Measurements from ENCODE around the gene TRPM1. TPM values are rescaled to one million over a fixed set of nuclear protein-coding genes. Genes with fewer than 3 reads are reported as not detected.

Gene TRPM1
- total RNA-seq, 1 donor = under 0.01 TPM

DNA sequence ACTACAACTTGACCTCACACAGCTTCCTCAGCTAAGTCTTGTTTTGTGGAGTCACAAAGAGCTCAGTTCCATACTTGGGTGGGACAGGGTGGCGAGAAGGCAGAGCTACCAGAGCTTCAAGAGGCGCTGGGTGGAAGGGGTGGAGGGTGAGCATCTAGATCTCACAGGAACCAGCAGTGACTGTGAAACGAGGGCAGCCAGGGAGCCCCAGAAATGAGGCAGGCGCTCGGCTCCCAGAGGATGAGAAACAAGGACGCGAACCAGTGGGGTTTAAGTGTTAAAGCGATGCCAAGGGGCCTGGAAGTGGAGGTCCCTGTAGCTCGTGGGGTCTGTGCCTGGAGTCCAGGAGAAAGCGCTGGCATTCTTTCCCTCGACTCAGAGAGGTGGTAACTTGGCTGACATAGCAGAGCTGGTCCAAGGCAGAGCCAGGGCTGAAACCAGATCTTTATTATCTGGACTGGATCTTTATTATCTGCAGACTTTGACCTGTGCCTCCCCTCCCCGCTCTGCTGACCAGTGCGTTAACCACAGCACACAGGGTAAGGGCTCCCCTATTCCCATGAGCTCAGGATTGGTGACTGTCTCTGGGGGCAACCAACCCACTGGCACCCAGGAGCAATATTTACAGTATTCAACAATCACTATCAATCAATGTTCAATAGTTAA lies 26.2 kb upstream of the TRPM1 start:
- no peak for DNase-seq (ENCODE audit: low read depth)
- TF ChIP-seq, protein P1, sequence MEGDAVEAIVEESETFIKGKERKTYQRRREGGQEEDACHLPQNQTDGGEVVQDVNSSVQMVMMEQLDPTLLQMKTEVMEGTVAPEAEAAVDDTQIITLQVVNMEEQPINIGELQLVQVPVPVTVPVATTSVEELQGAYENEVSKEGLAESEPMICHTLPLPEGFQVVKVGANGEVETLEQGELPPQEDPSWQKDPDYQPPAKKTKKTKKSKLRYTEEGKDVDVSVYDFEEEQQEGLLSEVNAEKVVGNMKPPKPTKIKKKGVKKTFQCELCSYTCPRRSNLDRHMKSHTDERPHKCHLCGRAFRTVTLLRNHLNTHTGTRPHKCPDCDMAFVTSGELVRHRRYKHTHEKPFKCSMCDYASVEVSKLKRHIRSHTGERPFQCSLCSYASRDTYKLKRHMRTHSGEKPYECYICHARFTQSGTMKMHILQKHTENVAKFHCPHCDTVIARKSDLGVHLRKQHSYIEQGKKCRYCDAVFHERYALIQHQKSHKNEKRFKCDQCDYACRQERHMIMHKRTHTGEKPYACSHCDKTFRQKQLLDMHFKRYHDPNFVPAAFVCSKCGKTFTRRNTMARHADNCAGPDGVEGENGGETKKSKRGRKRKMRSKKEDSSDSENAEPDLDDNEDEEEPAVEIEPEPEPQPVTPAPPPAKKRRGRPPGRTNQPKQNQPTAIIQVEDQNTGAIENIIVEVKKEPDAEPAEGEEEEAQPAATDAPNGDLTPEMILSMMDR (IDR thresholded peaks at IDR 0.05; ENCODE audit: insufficient read depth, low read depth, low read length) = no peak
- no peak overlapping the region for H3K4me3 ChIP-seq (ENCODE audit: low read depth, low read length)

DNA sequence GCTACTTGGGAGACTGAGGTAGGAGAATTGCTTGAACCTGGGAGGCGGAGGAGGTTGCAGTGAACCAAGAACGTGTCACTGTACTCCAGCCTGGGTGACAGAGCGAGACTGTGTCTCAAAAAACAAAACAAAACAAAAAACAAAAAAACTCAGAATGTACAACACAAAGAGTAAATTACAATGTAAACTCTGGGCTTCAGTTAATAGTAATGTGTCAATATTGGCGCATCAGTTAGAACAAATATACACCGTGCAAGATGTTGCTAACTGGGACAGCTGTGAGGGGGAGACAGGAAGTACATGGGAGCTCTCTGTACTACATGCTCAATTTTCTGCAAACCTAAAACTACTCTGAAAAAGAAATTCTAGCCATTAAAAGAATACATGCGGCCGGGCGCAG lies 23.5 kb upstream of the TRPM1 start:
- TF ChIP-seq, protein P1 (IDR thresholded peaks at IDR 0.05; ENCODE audit: insufficient read depth, low read depth, low read length) = no peak
- no peak for DNase-seq (ENCODE audit: low read depth)

DNA sequence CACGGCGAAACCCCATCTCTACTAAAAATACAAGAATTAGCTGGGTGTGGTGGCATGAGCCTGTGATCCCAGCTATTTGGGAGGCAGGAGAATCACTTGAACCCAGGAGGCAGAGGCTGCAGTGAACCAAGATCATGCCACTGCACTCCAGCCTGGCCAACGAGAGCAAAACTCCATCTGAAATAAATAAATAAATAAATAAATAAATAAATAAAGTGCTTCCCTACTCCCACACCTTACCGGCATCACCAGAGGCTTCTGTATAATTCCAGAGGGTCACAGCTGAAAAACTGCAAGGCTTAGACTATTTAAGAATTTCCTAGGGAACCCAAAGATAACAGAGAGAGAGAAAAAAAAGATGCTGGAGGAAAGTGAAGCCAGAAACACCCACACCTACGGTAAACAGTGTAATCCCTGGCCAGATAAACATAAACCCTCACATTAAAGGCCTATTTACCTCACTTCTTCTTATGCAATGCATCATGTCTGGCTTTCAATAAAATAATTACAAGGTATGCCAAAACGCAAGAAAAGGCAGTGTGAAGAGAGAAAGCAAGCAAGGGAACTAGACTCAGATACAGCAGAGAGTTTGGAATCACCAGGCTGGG lies 15.0 kb upstream of the TRPM1 start:
- TF ChIP-seq, protein P1 (IDR thresholded peaks at IDR 0.05; ENCODE audit: insufficient read depth, low read depth, low read length) = no peak
- DNase-seq (ENCODE audit: low read depth) = peak; percentile 53
- no peak overlapping the region for H3K4me3 ChIP-seq (ENCODE audit: low read depth, low read length)

More for the DNA sequence above, 23.5 kb upstream of the TRPM1 start:
- H3K4me3 ChIP-seq (ENCODE audit: low read depth, low read length) = no peak overlapping the region

DNA sequence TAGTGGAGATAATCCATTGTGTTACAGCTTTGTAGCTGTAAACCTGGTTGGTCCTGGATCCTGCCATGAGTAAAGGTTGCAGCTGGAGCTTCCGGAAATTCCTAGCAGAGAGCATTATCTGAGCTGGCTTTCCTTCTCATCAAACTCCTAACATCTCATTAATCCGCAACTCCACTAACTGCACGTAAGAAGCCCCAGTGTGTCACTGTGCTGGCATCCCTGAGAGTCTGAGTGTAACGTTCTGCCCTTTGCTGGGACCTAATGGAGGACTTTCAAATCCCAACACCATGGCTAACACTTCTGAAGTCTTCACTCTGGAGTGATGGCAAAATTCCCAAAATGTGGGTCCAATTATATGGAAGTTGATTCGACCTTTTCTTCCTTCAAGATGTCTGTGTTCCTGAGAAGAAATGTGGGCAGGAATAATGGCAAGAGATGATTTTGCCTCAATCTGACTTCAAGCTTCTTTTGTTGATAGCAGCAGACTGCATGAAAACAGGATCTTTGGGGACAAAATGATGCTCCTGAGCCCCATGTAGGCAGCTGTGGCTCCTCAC lies 9.6 kb upstream of the TRPM1 start:
- DNase-seq (ENCODE audit: low read depth) = peak; percentile 29
- TF ChIP-seq, protein P1 (IDR thresholded peaks at IDR 0.05; ENCODE audit: insufficient read depth, low read depth, low read length) = no peak
- no peak overlapping the region for H3K4me3 ChIP-seq (ENCODE audit: low read depth, low read length)

DNA sequence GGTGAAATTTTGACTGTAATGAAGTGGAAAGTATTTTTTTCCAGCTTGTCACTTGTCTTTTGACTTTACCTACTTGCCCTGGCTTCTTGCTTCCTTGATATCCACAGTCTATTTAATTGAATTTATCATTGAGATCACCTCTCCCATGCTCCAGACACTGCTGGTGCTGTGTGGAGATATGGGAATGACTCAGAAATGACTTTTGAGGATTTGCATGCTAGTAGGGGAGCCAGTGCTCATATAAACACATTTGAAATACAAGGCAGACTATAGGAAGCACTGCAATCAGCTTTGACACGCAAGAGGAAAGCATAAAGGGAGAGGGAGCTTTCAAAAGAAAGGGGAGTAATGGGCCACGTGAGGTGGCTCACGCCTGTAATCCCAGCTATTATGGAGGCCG lies 7.3 kb upstream of the TRPM1 start:
- TF ChIP-seq, protein P1 (IDR thresholded peaks at IDR 0.05; ENCODE audit: insufficient read depth, low read depth, low read length) = no peak
- DNase-seq (ENCODE audit: low read depth) = peak; percentile 59
- no peak overlapping the region for H3K4me3 ChIP-seq (ENCODE audit: low read depth, low read length)

DNA sequence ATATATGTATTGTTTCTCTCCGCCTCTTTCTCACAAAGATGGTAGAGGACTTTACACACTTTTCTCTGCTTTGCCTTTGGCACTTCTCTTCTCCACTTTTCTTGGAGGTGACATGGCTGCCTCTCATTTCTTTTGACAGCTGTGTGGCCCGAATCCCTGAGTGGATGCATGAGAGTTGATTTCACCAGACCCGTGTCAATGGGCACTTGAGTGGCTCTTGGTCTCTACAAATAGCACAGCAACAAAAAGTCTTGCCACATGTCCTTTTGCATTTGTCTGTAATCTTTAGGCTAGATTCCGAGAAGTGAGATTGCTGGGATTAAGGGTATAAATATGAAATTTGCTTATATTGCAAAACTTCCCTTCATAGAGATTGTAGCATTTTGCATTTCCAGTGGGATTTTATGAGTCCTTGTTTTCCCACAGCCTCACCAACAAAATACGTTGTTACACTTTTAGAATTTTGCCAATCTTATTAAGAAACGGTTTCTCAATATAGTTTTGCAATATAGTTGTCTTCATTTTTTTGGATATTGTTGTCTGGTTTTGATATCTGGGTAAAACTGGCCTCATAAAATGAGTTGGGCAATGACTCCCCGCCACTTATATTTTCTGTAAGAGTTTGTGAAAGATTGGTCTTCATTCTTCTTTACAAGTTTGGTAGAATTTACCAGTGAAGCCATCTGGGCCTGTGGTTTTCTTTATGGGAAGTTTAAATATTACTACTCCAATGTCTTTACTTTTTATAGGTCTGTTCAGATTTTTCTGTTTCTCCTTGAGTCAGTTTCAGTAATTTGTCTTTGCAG lies 5.2 kb upstream of the TRPM1 start:
- H3K4me3 ChIP-seq (ENCODE audit: low read depth, low read length) = no peak overlapping the region
- DNase-seq (ENCODE audit: low read depth) = peak; percentile 89
- TF ChIP-seq, protein P1 (IDR thresholded peaks at IDR 0.05; ENCODE audit: insufficient read depth, low read depth, low read length) = no peak

All from fibroblast of villous mesenchyme (primary cell).